HCT116 (cell line): ENCODE data around the gene RCC1.

Experiments
- CEBPB ChIP-seq: IDR thresholded peaks from 2 replicates; pipeline ENCODE4 v1.6.1; 2012; ENCODE audit warnings: low read depth
- EZH2 ChIP-seq: fragments of 200-600 bp; sonication (generic); IDR thresholded peaks from 2 replicates; pipeline ENCODE4 v1.6.1; 2017; ENCODE audit warnings: antibody characterized with exemption, mixed run types
- EZH2phosphoT487 ChIP-seq: fragments of 200-600 bp; IDR thresholded peaks from 2 replicates; pipeline ENCODE4 v1.6.1; 2018; ENCODE audit warnings: antibody characterized with exemption, borderline replicate concordance
- POLR2A ChIP-seq: IDR thresholded peaks from 2 replicates; pipeline ENCODE4 v1.7.0; 2011; ENCODE audit warnings: borderline replicate concordance; ENCODE audit not compliant: insufficient read depth, insufficient read length; ENCODE audit errors: extremely low read depth
- POLR2AphosphoS5 ChIP-seq: IDR thresholded peaks from 2 replicates; pipeline ENCODE4 v1.6.1; 2011; ENCODE audit warnings: mild to moderate bottlenecking, low read depth, low read length, moderate library complexity
- SP1 ChIP-seq: IDR thresholded peaks from 2 replicates; pipeline ENCODE4 v1.6.1; 2012; ENCODE audit warnings: low read depth
- SRF ChIP-seq: IDR thresholded peaks from 2 replicates; pipeline ENCODE4 v1.6.1; 2012; ENCODE audit warnings: low read depth
- TCF7L2 ChIP-seq: IDR thresholded peaks from 2 replicates; pipeline ENCODE4 v1.7.0; 2011; ENCODE audit warnings: borderline replicate concordance, inconsistent platforms; ENCODE audit not compliant: insufficient read depth, insufficient read length; ENCODE audit errors: extremely low read depth
- ZNF274 ChIP-seq: fragments of 200-500 bp; sonication (Bioruptor generic); IDR thresholded peaks from 2 replicates; pipeline ENCODE4 v1.6.1; 2014; ENCODE audit warnings: mild to moderate bottlenecking, low read depth, low read length, inconsistent platforms
- TF ChIP-seq, protein P1 (sequence below), 3 experiments: fragments of 200-600 bp in 1 of 3; sonication (generic) in 1 of 3; IDR thresholded peaks in 2 of 3; conservative IDR thresholded peaks in 1 of 3; 2 replicates each; pipeline ENCODE4 v1.5.1; 2012 to 2017; ENCODE audit warnings: low read depth in 2 of 3, low read length in 2 of 3, antibody characterized with exemption in 1 of 3, borderline replicate concordance in 1 of 3, control low read depth in 1 of 3, mild to moderate bottlenecking in 1 of 3, mixed read lengths in 1 of 3, mixed run types in 1 of 3, moderate library complexity in 1 of 3; ENCODE audit not compliant: insufficient read depth in 1 of 3
- TF ChIP-seq, protein P2 (sequence below): IDR thresholded peaks from 2 replicates; pipeline ENCODE4 v1.6.1; 2012
- TF ChIP-seq, protein P3 (sequence below): IDR thresholded peaks from 2 replicates; pipeline ENCODE4 v1.6.1; 2011; ENCODE audit warnings: mild to moderate bottlenecking, low read length, moderate library complexity; ENCODE audit not compliant: insufficient replicate concordance; ENCODE audit errors: extremely low read depth
- TF ChIP-seq, protein P4 (sequence below): IDR thresholded peaks from 2 replicates; pipeline ENCODE4 v1.6.1; 2012; ENCODE audit warnings: low read depth
- TF ChIP-seq, protein P5 (sequence below): IDR thresholded peaks from 2 replicates; pipeline ENCODE4 v1.6.1; 2012

GRCh38 chr1:28517649-28517999, 11.8 kb downstream of the RCC1 start:
- TF ChIP-seq, protein P1, sequence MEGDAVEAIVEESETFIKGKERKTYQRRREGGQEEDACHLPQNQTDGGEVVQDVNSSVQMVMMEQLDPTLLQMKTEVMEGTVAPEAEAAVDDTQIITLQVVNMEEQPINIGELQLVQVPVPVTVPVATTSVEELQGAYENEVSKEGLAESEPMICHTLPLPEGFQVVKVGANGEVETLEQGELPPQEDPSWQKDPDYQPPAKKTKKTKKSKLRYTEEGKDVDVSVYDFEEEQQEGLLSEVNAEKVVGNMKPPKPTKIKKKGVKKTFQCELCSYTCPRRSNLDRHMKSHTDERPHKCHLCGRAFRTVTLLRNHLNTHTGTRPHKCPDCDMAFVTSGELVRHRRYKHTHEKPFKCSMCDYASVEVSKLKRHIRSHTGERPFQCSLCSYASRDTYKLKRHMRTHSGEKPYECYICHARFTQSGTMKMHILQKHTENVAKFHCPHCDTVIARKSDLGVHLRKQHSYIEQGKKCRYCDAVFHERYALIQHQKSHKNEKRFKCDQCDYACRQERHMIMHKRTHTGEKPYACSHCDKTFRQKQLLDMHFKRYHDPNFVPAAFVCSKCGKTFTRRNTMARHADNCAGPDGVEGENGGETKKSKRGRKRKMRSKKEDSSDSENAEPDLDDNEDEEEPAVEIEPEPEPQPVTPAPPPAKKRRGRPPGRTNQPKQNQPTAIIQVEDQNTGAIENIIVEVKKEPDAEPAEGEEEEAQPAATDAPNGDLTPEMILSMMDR (IDR thresholded peaks at IDR 0.05 in 2 of 3, conservative IDR thresholded peaks at IDR 0.05 in 1 of 3; ENCODE audit: borderline replicate concordance in 1 of 3, insufficient read depth in 1 of 3, low read depth in 2 of 3, low read length in 2 of 3) = no peak
- TF ChIP-seq EZH2 (no peak), CEBPB (no peak), POLR2A (no peak), ZNF274 (no peak), SRF (no peak), SP1 (no peak), EZH2phosphoT487 (no peak), POLR2AphosphoS5 (no peak), TCF7L2 (no peak)
- TF ChIP-seq, protein P2, sequence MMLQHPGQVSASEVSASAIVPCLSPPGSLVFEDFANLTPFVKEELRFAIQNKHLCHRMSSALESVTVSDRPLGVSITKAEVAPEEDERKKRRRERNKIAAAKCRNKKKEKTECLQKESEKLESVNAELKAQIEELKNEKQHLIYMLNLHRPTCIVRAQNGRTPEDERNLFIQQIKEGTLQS = no peak
- TF ChIP-seq, protein P3, sequence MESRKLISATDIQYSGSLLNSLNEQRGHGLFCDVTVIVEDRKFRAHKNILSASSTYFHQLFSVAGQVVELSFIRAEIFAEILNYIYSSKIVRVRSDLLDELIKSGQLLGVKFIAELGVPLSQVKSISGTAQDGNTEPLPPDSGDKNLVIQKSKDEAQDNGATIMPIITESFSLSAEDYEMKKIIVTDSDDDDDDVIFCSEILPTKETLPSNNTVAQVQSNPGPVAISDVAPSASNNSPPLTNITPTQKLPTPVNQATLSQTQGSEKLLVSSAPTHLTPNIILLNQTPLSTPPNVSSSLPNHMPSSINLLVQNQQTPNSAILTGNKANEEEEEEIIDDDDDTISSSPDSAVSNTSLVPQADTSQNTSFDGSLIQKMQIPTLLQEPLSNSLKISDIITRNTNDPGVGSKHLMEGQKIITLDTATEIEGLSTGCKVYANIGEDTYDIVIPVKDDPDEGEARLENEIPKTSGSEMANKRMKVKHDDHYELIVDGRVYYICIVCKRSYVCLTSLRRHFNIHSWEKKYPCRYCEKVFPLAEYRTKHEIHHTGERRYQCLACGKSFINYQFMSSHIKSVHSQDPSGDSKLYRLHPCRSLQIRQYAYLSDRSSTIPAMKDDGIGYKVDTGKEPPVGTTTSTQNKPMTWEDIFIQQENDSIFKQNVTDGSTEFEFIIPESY = no peak
- TF ChIP-seq, protein P4, sequence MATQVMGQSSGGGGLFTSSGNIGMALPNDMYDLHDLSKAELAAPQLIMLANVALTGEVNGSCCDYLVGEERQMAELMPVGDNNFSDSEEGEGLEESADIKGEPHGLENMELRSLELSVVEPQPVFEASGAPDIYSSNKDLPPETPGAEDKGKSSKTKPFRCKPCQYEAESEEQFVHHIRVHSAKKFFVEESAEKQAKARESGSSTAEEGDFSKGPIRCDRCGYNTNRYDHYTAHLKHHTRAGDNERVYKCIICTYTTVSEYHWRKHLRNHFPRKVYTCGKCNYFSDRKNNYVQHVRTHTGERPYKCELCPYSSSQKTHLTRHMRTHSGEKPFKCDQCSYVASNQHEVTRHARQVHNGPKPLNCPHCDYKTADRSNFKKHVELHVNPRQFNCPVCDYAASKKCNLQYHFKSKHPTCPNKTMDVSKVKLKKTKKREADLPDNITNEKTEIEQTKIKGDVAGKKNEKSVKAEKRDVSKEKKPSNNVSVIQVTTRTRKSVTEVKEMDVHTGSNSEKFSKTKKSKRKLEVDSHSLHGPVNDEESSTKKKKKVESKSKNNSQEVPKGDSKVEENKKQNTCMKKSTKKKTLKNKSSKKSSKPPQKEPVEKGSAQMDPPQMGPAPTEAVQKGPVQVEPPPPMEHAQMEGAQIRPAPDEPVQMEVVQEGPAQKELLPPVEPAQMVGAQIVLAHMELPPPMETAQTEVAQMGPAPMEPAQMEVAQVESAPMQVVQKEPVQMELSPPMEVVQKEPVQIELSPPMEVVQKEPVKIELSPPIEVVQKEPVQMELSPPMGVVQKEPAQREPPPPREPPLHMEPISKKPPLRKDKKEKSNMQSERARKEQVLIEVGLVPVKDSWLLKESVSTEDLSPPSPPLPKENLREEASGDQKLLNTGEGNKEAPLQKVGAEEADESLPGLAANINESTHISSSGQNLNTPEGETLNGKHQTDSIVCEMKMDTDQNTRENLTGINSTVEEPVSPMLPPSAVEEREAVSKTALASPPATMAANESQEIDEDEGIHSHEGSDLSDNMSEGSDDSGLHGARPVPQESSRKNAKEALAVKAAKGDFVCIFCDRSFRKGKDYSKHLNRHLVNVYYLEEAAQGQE = no peak
- TF ChIP-seq, protein P5, sequence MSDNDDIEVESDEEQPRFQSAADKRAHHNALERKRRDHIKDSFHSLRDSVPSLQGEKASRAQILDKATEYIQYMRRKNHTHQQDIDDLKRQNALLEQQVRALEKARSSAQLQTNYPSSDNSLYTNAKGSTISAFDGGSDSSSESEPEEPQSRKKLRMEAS = no peak
